OCI-M2 (cell line): ENCODE results near the gene ELFN1.

Source experiments
- DNase-seq: peaks from one replicate; lab custom pipeline; 2025; ENCODE audit not compliant: unreplicated experiment; lab: John Stamatoyannopoulos, UW

ELFN1 gene

GRCh38 chr7:1669954-1670893, at the start of gene ELFN1:
Gene ELFN1 (plus strand): TSS chr7:1670277. CDS start chr7:1744597, 74,320 bp downstream.
- DNase-seq = no peak

- DNase-seq = no peak
Measured at GRCh38 chr7:1620835-1621234, 49.2 kb upstream of the ELFN1 start.

- no peak for DNase-seq
Measured at GRCh38 chr7:1621718-1622117, 48.4 kb upstream of the ELFN1 start.

GRCh38 chr7:1622441-1622840, 47.6 kb upstream of the ELFN1 start:
- DNase-seq = no peak

GRCh38 chr7:1623810-1624209, 46.3 kb upstream of the ELFN1 start:
- no peak for DNase-seq

- no peak for DNase-seq
Measured at GRCh38 chr7:1624999-1625927, 44.8 kb upstream of the ELFN1 start.

- no peak for DNase-seq
Measured at GRCh38 chr7:1626769-1627168, 43.3 kb upstream of the ELFN1 start.

- DNase-seq = no peak
Measured at GRCh38 chr7:1630700-1631336, 39.3 kb upstream of the ELFN1 start.

- DNase-seq = no peak
Measured at GRCh38 chr7:1631678-1632077, 38.4 kb upstream of the ELFN1 start.

GRCh38 chr7:1632506-1632905, 37.6 kb upstream of the ELFN1 start:
- no peak for DNase-seq

GRCh38 chr7:1632916-1633785, 36.9 kb upstream of the ELFN1 start:
- DNase-seq = no peak

- no peak for DNase-seq
Measured at GRCh38 chr7:1635401-1635800, 34.7 kb upstream of the ELFN1 start.

GRCh38 chr7:1637155-1637554, 32.9 kb upstream of the ELFN1 start:
- no peak for DNase-seq

- no peak for DNase-seq
Measured at GRCh38 chr7:1638215-1638661, 31.8 kb upstream of the ELFN1 start.

GRCh38 chr7:1639071-1639470, 31.0 kb upstream of the ELFN1 start:
- DNase-seq = no peak

- DNase-seq = no peak
Measured at GRCh38 chr7:1639532-1640175, 30.4 kb upstream of the ELFN1 start.

- DNase-seq = no peak
Measured at GRCh38 chr7:1640376-1641172, 29.5 kb upstream of the ELFN1 start.

GRCh38 chr7:1641173-1641572, 28.9 kb upstream of the ELFN1 start:
- DNase-seq = no peak
